DMS53 treated with DMSO at 0.1 percent for 48 hours (cell line): ENCODE results near the gene CEP164.

Experiments
- DNase-seq: peaks from one replicate; lab custom pipeline; 2025; ENCODE audit not compliant: unreplicated experiment; lab: John Stamatoyannopoulos, UW

CEP164 gene

GRCh38 chr11:117417856-117418255, 90.2 kb downstream of the CEP164 start:
- no peak for DNase-seq

GRCh38 chr11:117418737-117419481, 91.3 kb downstream of the CEP164 start:
- no peak for DNase-seq

- DNase-seq: no peak
Measured at GRCh38 chr11:117419482-117420142, 92.0 kb downstream of the CEP164 start.

- DNase-seq: no peak
Measured at GRCh38 chr11:117420143-117420485, 92.5 kb downstream of the CEP164 start.

- DNase-seq: no peak
Measured at GRCh38 chr11:117420598-117420997, 92.9 kb downstream of the CEP164 start.

GRCh38 chr11:117421041-117421440, 93.4 kb downstream of the CEP164 start:
- no peak for DNase-seq

GRCh38 chr11:117421476-117421875, 93.8 kb downstream of the CEP164 start:
- DNase-seq: no peak

GRCh38 chr11:117423046-117423575, 95.5 kb downstream of the CEP164 start:
- DNase-seq: no peak

- no peak for DNase-seq
Measured at GRCh38 chr11:117424781-117425180, 97.1 kb downstream of the CEP164 start.

GRCh38 chr11:117425679-117426296, 98.1 kb downstream of the CEP164 start:
- DNase-seq: no peak

GRCh38 chr11:117426297-117426685, 98.6 kb downstream of the CEP164 start:
- peak; percentile 45 for DNase-seq

GRCh38 chr11:117426941-117427340, 99.3 kb downstream of the CEP164 start:
- no peak for DNase-seq

- no peak for DNase-seq
Measured at GRCh38 chr11:117427356-117427874, 99.8 kb downstream of the CEP164 start.

- no peak for DNase-seq
Measured at GRCh38 chr11:117428186-117428855, 100.7 kb downstream of the CEP164 start.

GRCh38 chr11:117428856-117429229, 101.2 kb downstream of the CEP164 start:
- DNase-seq: no peak

- DNase-seq: no peak
Measured at GRCh38 chr11:117430293-117430955, 102.8 kb downstream of the CEP164 start.

- no peak for DNase-seq
Measured at GRCh38 chr11:117431436-117431835, 103.8 kb downstream of the CEP164 start.

- DNase-seq: no peak
Measured at GRCh38 chr11:117433717-117434116, 106.1 kb downstream of the CEP164 start.

- no peak for DNase-seq
Measured at GRCh38 chr11:117434481-117434880, 106.8 kb downstream of the CEP164 start.

GRCh38 chr11:117435326-117435725, 107.7 kb downstream of the CEP164 start:
- DNase-seq: no peak
